NCI-H2196 treated with DMSO at 0.1 percent for 48 hours (cell line): ENCODE data around the gene TBC1D10B.
"Not testable (repeated sequence)": the region's sequence is repeated elsewhere in the genome, so short reads cannot be mapped to it uniquely, and the experiment has no call there.

Experiments used
- DNase-seq: peaks from one replicate; lab custom pipeline; 2025; ENCODE audit not compliant: unreplicated experiment; lab: John Stamatoyannopoulos, UW

TBC1D10B gene

GRCh38 chr16:30337964-30338357 lies 32.3 kb downstream of the TBC1D10B start:
- not testable (repeated sequence) for DNase-seq

GRCh38 chr16:30335598-30336474 lies 34.5 kb downstream of the TBC1D10B start:
- no peak for DNase-seq

GRCh38 chr16:30335028-30335597 lies 35.2 kb downstream of the TBC1D10B start:
- DNase-seq = peak; percentile 60

- DNase-seq = not testable (repeated sequence)
These were observed 35.8 kb downstream of the TBC1D10B start for GRCh38 chr16:30334473-30334989.

DNA sequence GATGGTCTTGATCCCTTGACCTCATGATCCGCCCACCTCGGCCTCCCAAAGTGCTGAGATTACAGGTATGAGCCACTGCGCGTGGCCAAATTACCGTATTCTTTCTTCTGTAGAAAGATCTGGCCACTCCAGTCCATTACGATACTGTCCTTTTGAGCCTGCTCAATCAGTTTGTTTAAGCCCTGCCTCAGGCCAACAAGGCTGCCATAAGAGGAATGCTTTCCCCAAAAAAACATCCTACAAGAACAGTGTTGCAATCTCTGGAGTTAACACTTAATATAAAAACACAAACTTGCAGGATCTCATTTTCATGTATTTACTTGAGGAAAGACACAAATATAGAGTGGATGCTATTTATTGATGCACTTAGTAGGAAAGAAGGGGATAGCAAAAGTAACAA lies 46.1 kb downstream of the TBC1D10B start:
- not testable (repeated sequence) for DNase-seq

DNA sequence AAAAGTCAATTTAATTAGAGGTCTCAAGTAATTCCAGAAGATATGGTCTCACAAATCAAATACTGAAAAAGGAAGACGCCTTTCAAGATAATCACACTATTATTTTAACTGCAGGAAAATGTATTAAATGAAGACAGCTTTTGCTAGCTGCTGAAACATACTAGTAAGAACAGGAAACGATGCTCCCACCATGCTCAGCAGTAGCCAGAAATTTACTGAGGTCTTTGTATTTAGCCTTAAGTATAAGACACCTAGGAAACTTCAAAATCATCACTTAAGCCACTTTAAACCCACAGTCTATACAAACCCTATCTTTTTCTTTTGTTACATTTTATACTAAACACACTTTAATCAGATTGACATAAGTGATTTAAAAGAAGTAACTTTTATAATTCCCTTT lies 51.6 kb downstream of the TBC1D10B start:
- DNase-seq = not testable (repeated sequence)

- not testable (repeated sequence) for DNase-seq
These were observed 59.4 kb downstream of the TBC1D10B start for GRCh38 chr16:30310937-30311336.

DNA sequence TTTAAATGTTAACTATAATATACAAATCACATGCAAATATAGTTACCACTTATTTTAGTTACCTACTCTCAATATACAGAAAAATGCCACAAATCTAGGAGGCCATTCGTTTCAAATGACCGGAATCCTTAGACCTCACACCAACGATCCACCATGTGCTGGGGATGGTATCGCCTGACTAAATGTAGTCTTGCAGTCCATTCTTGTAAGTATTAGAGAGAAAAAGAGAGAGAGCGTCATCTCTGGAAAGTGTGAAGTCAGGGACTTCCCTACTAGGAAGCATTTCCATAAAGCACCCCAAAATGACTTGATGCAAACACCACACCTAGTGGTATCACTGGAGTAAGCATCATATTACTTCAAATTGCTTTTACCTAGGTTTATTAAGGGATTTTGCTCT lies 61.0 kb downstream of the TBC1D10B start:
- not testable (repeated sequence) for DNase-seq
